ENCODE data around the gene ZNF319. TPM values are rescaled to one million over a fixed set of nuclear protein-coding genes. Genes with fewer than 3 reads are reported as not detected.

ZNF319 gene
- total RNA-seq, 4 donors from 2014 or later: 3.3 to 12.1 (median 8.4) TPM

DNA sequence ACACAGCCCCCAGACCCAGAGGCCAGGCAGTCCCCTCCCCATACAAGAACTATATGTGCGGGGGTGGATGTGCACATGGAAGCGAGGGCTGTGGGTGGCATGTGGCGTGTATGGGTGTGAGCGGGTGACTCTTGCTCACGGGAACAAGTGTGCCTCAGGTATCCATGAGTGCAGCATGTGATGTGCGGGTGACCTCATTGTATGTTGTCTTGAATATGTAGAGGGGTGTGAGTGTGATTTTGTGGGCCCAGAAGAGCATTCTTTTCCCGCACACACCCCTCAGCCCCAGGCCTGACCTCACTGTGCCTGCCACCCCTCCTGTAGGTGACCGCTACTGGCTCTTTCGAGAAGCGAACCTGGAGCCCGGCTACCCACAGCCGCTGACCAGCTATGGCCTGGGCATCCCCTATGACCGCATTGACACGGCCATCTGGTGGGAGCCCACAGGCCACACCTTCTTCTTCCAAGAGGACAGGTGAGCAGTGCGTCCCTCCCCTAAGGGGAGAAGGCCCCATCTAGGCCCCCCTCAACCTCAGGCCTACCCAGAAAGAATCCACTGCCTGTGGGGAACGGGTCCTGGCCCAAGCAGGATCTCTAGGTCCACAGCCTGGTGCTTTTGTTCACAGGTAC, 42.5 kb upstream of the ZNF319 start:
- H3K4me3 ChIP-seq: no peak overlapping the region
- no peaks in the 10 kb centered on the region for H3K27me3 ChIP-seq
- no peak overlapping the region for H3K27ac ChIP-seq
- peak in 1 of 3 donors; percentile 40 for DNase-seq
- TF ChIP-seq POLR2A (IDR thresholded peaks at IDR 0.05): no peak
- TF ChIP-seq, protein P1, sequence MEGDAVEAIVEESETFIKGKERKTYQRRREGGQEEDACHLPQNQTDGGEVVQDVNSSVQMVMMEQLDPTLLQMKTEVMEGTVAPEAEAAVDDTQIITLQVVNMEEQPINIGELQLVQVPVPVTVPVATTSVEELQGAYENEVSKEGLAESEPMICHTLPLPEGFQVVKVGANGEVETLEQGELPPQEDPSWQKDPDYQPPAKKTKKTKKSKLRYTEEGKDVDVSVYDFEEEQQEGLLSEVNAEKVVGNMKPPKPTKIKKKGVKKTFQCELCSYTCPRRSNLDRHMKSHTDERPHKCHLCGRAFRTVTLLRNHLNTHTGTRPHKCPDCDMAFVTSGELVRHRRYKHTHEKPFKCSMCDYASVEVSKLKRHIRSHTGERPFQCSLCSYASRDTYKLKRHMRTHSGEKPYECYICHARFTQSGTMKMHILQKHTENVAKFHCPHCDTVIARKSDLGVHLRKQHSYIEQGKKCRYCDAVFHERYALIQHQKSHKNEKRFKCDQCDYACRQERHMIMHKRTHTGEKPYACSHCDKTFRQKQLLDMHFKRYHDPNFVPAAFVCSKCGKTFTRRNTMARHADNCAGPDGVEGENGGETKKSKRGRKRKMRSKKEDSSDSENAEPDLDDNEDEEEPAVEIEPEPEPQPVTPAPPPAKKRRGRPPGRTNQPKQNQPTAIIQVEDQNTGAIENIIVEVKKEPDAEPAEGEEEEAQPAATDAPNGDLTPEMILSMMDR (IDR thresholded peaks at IDR 0.05): no peak
- H3K9me3 ChIP-seq: no peaks in the 10 kb centered on the region
- H3K36me3 ChIP-seq: peaks cover 0 to 66% (median 0%) of the 10 kb centered on the region in 3 donors
- peaks cover 0 to 16% (median 0%) of the 10 kb centered on the region in 4 donors for H3K4me1 ChIP-seq

DNA sequence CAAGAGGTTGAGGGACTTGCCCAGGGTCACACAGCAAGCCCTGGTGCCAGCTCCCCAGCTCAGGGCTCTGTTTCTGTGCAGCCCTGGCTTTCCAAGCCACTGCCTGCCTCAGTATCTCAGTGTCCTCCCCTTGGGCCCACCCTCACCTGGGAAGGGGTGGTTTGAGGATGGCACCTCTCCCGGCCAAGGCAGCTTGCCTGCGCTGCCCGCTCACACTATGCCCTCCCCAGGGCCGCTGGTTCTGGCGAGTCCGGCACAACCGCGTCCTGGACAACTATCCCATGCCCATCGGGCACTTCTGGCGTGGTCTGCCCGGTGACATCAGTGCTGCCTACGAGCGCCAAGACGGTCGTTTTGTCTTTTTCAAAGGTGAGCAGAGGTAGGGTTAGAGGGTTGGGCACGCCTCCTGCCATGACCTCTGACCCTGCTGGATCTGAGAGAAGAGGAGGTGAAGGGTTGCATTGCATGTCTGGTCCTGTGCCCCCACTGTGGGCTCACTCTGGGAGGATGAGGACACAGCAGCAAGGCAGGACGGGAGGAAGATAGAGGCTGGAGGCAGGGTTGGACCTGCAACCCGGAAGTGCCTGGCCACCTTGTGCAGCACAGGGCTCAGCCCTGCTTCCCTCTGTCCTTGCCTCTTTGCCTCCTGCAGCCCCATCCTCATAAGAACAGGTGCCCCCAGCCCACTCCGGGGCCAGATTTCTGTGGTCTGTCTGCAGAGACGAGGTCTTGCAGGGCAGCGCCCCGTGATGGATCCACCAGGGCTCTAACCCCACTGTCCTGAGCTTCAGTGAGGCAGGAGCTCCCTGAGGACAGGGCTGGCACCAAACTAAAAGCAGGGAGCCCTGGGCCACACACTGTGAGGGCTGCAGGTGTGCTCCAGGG, 41.8 kb upstream of the ZNF319 start:
- no peak for TF ChIP-seq POLR2A (IDR thresholded peaks at IDR 0.05)
- TF ChIP-seq, protein P1 (IDR thresholded peaks at IDR 0.05): no peak
- Histone ChIP-seq H3K27ac (no peak overlapping the region), H3K9me3 (no peaks in the 10 kb centered on the region), H3K27me3 (no peaks in the 10 kb centered on the region), H3K4me1 (peaks cover 0 to 15% (median 0%) of the 10 kb centered on the region in 4 donors), H3K36me3 (peaks cover 0 to 73% (median 0%) of the 10 kb centered on the region in 3 donors), H3K4me3 (no peak overlapping the region)
- no peak for DNase-seq

DNA sequence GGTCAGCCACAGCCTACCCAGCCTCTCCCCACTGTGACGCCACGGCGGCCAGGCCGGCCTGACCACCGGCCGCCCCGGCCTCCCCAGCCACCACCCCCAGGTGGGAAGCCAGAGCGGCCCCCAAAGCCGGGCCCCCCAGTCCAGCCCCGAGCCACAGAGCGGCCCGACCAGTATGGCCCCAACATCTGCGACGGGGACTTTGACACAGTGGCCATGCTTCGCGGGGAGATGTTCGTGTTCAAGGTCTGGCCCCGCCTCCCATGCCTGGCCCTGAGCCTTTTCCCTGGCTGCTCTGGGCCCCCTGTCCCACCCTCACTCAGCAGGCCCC, 41.1 kb upstream of the ZNF319 start:
- no peak for DNase-seq
- Histone ChIP-seq H3K27ac (no peak overlapping the region), H3K36me3 (peaks cover 0 to 73% (median 0%) of the 10 kb centered on the region in 3 donors), H3K9me3 (no peaks in the 10 kb centered on the region), H3K4me3 (no peak overlapping the region), H3K27me3 (no peaks in the 10 kb centered on the region), H3K4me1 (peaks cover 0 to 9% (median 0%) of the 10 kb centered on the region in 4 donors)
- TF ChIP-seq, protein P1 (IDR thresholded peaks at IDR 0.05): no peak
- TF ChIP-seq POLR2A (IDR thresholded peaks at IDR 0.05): no peak

DNA sequence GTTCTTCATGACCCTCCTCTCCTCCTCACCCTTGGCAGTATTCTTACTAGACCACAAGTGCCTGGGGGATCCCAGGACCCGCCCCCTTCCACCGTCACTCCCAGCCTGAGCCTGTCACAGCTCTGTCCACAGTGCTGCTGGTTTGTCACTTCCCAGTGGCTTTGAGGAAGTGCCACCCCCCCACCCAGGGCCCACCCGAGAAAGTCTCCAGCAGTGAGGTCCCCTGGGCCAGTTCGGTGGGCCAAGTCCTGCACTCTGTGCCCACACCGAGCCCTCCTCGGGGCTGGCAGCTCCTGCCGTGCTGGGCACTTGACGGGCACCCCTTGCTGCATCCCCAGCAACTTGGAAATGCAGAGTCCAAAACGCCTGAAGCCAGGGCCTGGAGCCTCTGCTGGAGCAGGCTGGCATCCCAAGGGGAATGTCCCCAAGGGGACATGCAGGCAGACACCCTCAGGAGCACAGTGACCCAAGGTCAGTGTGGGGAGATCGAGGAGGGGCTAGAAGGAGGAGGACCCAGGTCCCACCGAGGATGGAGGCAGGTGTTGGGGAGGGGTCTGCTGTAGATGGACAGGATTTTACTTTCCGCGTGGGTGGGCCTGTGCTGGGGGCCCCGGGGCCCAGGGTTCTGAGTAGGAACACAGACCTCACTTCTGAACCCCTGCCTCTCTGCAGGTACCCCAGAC, 40.6 kb upstream of the ZNF319 start:
- Histone ChIP-seq H3K27ac (no peak overlapping the region), H3K4me3 (no peak overlapping the region), H3K27me3 (no peaks in the 10 kb centered on the region), H3K36me3 (peaks cover 0 to 73% (median 0%) of the 10 kb centered on the region in 3 donors), H3K4me1 (peaks cover 0 to 4% (median 0%) of the 10 kb centered on the region in 4 donors), H3K9me3 (no peaks in the 10 kb centered on the region)
- TF ChIP-seq POLR2A (IDR thresholded peaks at IDR 0.05): no peak
- TF ChIP-seq, protein P1 (IDR thresholded peaks at IDR 0.05): no peak
- no peak for DNase-seq

DNA sequence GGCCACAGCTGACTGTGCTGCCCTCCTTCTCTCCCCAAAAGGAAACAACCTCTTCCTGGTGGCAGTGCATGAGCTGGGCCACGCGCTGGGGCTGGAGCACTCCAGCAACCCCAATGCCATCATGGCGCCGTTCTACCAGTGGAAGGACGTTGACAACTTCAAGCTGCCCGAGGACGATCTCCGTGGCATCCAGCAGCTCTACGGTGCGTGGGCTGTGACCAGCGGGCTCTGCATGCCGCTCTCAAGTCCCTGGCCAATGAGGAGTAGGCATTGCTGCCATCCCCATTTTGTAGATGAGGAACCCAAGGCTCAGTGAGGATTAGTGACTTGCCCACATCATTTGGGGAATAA, 40.0 kb upstream of the ZNF319 start:
- Histone ChIP-seq H3K4me3 (no peak overlapping the region), H3K4me1 (no peaks in the 10 kb centered on the region), H3K36me3 (peaks cover 0 to 73% (median 0%) of the 10 kb centered on the region in 3 donors), H3K9me3 (no peaks in the 10 kb centered on the region), H3K27me3 (no peaks in the 10 kb centered on the region), H3K27ac (no peak overlapping the region)
- no peak for DNase-seq
- TF ChIP-seq POLR2A (IDR thresholded peaks at IDR 0.05): no peak
- TF ChIP-seq, protein P1 (IDR thresholded peaks at IDR 0.05): no peak

Measured in Peyer's patch (tissue), 4 donors.